GM21367 (cell line): ENCODE results near the gene TNFRSF9.
"Not testable (repeated sequence)": the region's sequence is repeated elsewhere in the genome, so short reads cannot be mapped to it uniquely, and the experiment has no call there.

ENCODE experiments used
- ATAC-seq: cut with Tn5 transposase; IDR thresholded peaks from one replicate; pipeline ENCODE4 v1.9.1; 2021; ENCODE audit not compliant: unreplicated experiment

The TNFRSF9 gene

GRCh38 chr1:7940745-7941436, at the start of gene TNFRSF9:
TSS of gene TNFRSF9 (minus strand) at chr1:7940839. CDS start at chr1:7939994, 845 bp downstream.
- no peak for ATAC-seq

DNA sequence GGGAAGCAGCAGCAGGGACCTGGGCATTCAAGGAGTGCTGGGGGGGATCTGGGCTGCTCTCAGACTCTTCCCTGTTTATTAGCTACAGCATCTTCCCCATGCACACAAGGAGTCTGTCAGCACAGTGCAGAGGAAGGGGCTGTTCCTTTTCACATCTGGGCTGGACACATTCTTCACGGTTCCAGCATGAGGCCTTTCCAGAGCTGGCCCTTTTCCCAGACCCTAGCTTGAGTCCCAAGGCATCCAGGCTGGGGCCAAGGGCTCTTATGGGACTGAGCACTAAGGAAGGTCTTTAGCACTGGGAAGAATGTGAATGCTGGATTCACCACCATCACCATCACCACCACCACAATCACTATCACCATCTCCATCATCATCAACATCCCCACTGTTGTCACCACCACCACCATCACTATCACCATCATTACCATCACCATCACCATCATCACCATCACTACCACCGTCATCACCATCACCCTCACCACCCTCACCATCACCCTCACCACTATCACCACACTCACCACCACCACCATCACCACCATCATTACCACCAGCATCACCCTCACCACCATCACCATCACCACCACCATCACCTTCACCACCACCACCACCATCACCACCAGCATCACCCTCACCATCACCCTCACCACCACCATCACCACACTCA, 49.3 kb upstream of the TNFRSF9 start:
- no peak for ATAC-seq

DNA sequence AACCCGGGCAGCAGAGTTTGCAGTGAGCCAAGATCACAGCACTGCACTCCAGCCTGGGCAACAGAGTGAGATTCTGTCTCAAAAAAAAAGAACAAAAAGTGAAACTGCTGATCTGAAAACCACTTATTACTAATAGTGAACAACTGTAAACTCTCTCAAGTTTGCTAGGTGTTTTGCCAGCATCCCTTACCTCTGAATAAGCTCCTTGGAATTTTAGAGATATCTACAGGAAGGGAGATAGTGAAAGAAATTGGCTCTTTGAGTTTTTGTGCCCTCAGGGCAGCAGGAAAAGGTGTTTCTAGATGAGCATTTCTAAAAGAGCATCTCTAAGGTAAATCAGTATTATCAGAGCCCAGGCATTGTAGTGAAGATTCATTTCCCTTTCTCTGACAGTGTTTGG, 47.9 kb upstream of the TNFRSF9 start:
- no peak for ATAC-seq

- ATAC-seq = no peak
These were observed 46.9 kb upstream of the TNFRSF9 start for GRCh38 chr1:7987528-7987927.

DNA sequence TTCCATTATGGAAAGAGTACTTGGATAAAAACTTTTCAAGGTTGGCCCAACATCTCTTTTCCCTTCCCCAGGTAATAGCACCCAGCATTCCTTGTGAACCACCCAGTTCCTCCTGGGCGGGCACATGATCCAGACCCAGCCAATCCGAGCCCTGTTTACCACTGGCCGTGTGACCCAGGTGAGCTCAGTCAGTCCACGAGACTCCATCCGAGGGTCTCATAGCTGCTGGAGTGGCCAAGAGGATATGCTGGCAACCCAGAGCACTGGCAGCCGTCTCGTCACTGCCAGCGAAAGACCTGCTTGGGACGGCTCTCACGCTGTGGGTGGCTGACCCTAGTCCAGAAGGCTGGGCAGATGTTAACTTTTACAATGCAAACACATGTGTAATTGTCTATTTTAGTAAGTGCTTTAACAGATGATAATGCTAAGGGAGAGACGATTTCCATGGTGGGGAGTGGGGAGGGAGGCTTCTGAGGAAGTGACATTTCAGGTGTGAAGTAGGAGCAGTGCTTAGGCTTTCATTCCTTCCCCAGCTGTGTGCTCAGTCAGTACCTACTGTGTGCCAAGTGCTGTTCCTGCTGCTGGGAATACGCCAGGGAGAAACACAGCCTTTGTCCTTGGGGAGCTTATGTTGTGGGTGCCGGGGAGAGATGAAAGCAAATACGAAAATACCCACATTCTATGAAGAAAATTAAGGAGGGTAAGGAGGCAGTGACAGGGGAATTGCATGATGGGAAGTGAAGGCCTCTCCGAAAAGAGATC, 45.4 kb upstream of the TNFRSF9 start:
- no peak for ATAC-seq

- no peak for ATAC-seq
These were observed 44.2 kb upstream of the TNFRSF9 start for GRCh38 chr1:7984811-7985210.

DNA sequence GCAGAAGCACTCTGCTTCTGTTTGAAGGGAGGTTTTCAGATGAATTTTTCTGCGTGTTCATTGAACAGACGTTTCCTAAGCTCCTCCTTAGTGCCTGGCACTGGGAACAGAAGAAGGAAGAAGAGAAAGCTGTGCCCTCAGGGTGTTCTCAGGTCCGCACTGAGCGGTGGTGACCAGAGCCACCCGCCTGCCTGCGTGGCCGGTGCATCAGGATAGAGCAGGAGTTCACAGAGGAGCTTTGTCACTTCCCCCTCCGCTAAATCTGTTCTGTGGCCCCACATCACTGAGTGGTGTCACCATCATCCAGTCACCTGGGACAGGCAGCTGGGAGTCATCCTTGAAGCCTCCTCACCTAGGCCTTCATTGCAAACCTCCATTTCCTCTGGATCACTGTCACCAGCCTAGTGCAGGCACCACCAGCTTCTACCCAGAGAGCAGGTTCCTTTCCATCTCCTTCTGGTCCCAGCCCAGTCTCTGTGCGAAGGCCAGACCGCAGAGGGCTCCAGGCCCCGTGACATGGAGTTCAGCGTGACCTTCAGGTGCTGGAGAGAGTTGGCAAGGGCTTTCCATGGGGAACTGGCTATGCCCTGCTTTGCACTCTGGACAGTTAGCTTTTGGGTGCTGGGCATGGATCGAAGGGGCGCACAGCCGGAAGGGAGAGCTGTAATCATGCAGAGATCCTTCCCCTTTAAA, 42.6 kb upstream of the TNFRSF9 start:
- no peak for ATAC-seq

DNA sequence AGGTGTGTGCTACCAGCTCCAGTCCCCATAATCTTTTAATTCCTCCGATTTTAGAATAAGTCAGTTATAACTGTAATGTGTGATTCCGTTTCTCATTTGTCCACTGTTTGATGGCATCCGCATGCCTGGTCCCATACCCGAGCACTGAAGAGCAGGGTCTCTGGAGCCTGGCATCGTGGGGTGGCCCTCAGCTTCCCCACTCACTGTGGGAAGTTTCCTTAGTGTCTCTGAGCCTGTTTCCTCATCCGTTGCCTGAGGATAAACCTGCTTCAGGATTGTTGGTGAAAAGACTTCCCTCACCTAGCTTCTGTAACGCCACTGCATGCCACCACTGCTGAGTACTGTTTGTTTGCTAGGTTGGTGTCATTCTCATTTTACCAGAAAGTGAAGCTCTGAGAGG, 40.3 kb upstream of the TNFRSF9 start:
- ATAC-seq = no peak

DNA sequence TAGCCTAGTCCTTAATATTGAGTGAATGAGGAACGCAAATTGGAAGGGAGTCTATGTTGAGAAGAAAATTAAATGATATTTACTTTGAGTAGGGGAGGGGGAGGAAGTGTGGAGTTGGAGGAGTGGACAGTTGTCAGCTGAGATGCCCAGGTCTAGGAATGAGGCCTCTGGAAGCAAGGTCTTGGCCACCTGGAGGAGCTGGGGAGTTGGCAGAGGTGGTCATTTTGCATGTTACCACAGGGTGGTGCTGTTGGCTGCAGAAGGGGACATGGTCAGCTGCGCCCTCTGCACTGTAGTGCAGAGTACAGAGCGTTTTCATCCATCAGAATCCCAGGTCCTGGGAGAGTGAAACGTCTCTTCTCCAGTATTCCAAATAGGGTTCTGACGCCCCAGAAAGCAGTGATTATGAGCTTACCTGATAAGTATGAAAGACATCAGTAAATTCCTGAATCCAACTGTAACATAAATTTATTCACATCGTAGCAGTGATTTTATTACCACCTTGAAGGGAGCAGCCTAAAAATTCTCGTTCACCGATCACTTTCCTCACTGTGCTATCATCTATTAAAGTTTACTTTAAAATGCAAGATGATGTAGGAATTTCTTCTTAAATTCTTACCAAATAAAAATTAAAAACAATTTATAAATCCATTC, 34.7 kb upstream of the TNFRSF9 start:
- no peak for ATAC-seq

GRCh38 chr1:7973086-7973485, 32.4 kb upstream of the TNFRSF9 start:
- no peak for ATAC-seq

DNA sequence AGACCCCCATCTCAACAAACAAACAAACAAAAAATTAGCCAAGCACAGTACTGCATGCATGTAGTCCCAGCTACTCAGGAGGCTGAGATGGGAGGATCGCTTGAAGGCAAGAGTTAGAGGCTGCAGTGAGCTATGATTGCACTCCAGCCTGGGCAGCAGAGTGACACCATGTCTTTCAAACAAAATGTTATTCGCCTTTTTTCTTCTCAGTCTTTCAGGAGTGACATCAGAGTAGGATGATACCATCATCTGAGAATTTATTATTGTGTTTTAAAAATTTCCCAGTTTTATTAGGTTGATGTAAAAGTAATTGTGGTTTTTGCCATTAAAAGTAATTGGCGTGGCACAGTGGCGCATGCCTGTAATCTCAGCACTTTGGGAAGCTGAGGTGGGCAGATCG, 31.6 kb upstream of the TNFRSF9 start:
- ATAC-seq = no peak

DNA sequence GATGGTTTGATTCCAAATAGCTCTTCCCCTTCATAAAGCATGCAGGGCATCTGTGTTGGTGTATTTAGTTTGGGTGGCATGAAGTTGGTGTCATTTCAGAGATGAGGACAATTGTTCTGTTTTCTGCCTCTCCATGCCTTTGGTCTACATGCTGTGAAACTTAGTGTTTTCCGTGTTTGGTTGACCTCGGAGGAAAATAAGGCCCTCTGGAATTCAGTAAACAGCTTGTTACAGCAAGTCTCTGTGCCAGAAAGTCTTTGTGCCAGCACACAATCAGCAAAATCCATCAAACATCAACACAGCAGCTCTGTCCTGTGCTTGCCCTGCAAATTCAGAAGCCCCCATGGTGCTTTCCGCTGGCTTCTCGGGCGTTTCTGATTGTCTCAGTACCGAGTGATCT, 30.4 kb upstream of the TNFRSF9 start:
- no peak for ATAC-seq

DNA sequence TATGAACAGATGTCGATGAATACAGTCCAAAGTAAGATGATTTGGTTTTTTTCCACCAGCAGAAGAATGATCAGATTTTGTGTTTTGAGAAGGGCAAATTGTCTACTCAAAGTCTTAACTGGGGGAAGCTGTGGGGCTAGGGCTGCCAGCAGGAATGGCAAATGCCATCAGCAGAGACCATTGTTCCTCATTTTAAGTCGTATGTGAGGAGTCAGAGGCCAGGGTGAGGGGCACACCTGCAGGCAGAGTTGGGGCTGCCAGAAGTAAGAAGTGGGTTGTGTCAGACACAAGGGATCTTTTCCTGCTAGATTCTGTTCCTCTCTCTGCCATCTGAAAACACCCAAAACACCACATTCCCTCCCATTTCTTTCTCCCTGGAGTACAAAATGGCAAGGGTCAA, 29.6 kb upstream of the TNFRSF9 start:
- ATAC-seq = no peak

- no peak for ATAC-seq
These were observed 27.0 kb upstream of the TNFRSF9 start for GRCh38 chr1:7967651-7968050.

- no peak for ATAC-seq
These were observed 26.6 kb upstream of the TNFRSF9 start for GRCh38 chr1:7967196-7967595.

DNA sequence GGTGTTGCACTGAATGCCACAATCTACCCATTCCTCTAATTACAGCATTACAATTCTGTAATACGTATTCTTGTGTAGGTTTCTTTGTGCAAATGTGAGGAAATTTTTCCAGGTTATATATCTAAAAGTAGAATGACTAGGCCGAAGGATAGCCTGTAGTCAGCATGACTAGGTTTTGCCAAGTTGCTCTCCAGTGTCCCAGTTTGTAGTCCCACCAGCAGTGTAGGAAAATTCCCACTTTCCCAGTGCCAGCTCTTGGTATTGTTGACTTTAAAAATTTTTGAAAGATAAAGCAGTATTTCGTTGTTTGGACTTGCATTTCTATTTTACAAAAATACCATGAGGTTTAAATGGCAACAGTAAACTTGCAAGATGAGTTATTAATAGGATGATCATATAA, 23.8 kb upstream of the TNFRSF9 start:
- ATAC-seq = no peak

DNA sequence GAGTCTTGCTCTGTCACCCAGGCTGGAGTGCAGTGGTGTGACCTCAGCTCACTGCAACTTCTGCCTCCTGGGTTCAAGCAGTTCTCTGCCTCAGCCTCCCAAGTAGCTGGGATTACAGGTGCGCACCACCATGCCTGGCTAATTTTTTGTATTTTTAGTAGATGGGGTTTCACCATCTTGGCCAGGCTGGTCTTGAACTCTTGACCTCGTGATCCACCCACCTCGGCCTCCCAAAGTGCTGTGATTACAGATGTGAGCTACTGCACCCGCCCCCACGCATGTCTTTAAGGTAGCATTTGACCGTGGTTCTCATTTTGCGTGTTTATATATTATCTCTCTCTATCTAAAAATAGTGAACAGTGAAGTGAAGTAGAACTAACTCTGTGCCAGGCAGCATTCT, 23.2 kb upstream of the TNFRSF9 start:
- ATAC-seq = not testable (repeated sequence)

DNA sequence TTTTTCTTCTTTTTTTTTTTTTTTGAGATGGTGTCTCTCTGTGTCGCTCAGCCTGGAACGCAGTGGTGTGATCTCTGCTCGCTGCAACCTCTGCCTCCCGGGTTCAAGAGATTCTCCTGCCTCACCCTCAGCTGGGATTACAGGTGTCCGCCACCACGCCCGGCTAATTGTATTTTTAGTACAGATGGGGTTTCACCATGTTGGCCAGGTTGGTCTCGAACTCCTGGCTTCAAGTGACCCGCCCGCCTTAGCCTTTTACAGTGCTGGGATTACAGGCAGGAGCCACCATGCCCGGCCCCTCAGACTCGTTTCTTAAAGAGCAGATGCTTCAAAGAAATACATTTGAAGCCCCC, 22.7 kb upstream of the TNFRSF9 start:
- not testable (repeated sequence) for ATAC-seq

DNA sequence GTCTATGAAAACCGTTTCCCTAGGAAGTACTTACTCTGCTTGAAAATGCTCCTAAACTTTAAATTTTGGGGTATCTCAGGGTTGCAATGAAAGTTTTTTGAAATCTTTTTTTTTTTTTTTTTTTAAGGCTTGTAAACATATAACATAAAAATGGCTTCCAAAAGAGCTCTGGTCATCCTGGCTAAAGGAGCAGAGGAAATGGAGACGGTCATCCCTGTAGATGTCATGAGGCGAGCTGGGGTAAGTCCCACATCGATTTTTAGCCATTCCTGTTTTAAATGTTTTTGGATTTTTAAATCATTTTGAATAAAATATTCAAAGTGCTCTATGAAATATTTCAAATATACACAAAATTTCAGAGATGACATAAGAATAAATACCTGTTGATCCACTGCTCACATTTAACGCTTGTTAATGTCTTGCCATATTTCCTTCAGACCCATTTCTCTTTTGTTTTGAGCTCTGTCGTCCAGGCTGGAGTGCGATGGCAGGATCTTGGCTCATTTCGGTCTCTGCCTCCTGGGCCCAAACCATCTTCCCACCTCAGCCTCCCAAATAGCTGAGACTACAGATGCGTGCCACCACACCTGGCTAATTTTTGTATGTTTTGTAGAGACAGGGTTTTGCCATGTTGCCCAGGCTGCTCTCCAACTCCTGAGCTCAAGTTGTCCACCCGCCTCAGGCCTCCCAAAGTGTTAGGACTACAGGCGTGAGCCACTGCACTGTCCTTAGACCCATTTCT, 22.2 kb upstream of the TNFRSF9 start:
- no peak for ATAC-seq

GRCh38 chr1:7962014-7962335, 21.3 kb upstream of the TNFRSF9 start:
- no peak for ATAC-seq
